GM19023 (cell line): ENCODE results near the gene ADGRA3.
A peak's percentile ranks its signal among the peaks of the same experiment; 100 is the strongest.

Experiments
- ATAC-seq: cut with Tn5 transposase; IDR thresholded peaks from one replicate; pipeline ENCODE4 v1.9.1; 2021; ENCODE audit warnings: mild to moderate bottlenecking, moderate library complexity; ENCODE audit not compliant: unreplicated experiment

ADGRA3 gene, protein sequence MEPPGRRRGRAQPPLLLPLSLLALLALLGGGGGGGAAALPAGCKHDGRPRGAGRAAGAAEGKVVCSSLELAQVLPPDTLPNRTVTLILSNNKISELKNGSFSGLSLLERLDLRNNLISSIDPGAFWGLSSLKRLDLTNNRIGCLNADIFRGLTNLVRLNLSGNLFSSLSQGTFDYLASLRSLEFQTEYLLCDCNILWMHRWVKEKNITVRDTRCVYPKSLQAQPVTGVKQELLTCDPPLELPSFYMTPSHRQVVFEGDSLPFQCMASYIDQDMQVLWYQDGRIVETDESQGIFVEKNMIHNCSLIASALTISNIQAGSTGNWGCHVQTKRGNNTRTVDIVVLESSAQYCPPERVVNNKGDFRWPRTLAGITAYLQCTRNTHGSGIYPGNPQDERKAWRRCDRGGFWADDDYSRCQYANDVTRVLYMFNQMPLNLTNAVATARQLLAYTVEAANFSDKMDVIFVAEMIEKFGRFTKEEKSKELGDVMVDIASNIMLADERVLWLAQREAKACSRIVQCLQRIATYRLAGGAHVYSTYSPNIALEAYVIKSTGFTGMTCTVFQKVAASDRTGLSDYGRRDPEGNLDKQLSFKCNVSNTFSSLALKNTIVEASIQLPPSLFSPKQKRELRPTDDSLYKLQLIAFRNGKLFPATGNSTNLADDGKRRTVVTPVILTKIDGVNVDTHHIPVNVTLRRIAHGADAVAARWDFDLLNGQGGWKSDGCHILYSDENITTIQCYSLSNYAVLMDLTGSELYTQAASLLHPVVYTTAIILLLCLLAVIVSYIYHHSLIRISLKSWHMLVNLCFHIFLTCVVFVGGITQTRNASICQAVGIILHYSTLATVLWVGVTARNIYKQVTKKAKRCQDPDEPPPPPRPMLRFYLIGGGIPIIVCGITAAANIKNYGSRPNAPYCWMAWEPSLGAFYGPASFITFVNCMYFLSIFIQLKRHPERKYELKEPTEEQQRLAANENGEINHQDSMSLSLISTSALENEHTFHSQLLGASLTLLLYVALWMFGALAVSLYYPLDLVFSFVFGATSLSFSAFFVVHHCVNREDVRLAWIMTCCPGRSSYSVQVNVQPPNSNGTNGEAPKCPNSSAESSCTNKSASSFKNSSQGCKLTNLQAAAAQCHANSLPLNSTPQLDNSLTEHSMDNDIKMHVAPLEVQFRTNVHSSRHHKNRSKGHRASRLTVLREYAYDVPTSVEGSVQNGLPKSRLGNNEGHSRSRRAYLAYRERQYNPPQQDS (N-terminal part only)

DNA sequence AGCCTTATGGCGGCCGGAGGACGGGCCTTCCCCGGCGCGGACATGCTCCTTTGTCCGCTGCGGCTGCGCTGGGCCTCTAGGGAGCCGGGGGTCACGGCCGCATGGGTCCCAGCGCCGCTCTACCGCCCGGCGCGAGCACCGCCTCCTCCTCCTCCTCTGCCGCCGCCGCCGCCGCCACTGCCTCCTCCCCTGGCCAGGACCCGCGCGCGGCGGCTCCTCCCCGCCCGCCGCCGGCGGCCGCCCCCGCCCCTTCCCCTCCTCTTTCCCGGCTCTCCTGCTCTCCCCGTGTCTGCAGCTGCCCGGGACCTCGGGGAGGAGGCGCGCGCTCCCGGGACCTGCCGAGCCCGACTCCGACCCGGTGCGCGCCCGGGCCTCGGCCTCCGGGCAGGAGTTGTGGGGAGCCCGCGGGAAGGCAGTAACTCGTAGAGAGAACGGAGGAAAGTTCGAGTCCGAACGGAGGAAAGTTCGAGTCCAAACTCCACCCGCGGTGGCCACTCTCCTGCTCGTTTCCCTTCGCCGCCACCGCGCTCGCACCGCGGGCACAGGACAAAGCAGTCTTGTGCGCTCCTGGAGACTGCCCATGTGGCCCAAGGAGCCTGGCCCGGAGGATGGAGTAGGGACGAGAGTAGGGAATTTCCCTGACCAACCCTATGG, at the start of gene ADGRA3:
Gene ADGRA3, minus strand, starts transcription at position 179 of the 654 bp plus-strand sequence. CDS start 282 bp downstream, outside the sequence.
- ATAC-seq, result peak; percentile 58

DNA sequence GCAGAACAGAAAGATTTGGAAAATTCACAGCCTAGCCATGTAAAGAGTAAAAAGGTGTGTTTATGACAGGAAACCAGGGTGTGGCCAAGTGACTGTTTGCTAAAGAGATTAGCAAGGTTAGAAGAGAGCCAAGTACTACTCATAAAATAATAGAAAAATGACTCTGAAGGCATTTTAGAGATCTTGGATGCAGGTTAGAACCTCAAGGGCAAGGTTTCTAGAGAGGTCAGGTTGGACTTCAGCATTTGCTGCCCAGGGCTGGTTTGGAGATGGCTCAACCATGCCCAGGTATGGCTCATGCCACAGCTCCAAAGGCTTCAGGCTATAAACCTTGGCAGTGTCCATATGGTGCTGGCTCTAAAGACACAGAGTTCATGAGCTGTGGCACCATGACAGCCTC, 40.6 kb upstream of the ADGRA3 start:
- no peak for ATAC-seq

DNA sequence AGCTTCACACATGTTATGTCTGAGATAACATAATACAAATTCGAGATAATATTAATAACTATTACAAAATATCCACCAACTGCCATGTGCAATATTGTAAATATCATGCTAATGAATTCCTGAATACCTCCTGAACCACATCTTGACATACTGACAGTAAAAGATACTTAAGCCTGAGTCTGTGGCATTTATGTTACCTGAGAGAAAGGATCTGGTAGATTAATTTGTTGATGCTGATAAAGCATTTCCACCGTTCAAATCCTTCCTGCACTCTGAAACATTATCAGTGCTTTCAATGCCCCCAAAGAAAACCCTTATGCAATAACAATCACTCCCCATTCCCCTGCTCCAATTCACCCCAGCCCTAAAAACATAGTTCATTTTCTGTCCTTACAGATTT, 38.8 kb upstream of the ADGRA3 start:
- ATAC-seq, result no peak

DNA sequence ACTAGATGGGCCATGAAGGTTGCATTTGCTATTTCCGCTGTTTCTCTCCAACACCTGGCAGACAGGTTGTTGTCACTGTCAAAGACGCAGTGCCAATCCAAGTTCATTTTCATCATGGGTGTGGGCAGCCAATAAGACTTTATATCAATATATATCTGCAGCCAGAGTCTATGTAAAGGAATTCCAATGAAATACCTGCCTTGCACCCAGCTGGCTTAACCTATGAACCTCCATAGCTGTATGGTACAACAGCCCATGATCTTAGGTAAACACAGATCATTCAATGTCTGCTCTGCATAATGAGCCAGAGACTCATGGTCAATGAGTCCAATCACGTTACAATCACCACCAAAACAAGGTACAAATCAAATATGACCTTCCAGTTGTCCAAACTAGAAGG, 37.7 kb upstream of the ADGRA3 start:
- ATAC-seq, result no peak

DNA sequence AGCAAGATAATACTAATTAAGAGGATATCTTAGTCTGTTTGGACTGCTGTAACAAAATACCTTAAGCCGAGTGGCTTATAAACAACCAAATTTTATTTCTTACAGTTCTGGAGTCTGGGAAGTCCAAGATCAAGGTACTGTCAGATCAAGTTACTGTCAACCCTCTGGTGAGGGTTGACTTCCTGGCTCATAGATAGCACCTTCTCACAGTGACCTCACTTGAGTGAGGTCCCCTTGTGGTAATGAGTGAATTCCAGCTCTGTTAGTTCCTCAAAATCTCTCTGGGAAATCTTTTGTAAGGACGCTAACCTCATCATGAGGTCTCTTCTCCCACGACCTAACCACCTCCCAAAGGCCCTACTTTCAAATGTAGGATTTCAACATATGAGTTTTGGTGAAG, 36.9 kb upstream of the ADGRA3 start:
- ATAC-seq, result no peak

DNA sequence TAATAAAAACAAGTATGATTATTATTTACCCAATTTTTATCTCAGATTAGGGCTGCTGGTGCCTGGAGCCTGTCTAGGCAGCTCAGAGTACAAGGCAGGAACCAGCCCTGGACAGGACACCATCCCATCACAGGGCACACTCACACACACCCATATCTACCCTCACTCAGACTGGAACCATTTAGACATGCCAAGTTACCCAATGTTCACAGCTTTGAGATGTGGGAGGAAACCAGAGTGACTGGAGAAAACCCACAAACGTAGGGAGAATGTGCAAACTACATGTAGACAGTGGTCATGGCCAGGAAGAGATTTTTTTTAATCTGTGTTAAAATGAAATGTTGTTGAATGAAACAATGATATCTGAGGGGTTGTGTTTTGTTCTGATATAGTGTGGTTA, 35.7 kb upstream of the ADGRA3 start:
- no peak for ATAC-seq

DNA sequence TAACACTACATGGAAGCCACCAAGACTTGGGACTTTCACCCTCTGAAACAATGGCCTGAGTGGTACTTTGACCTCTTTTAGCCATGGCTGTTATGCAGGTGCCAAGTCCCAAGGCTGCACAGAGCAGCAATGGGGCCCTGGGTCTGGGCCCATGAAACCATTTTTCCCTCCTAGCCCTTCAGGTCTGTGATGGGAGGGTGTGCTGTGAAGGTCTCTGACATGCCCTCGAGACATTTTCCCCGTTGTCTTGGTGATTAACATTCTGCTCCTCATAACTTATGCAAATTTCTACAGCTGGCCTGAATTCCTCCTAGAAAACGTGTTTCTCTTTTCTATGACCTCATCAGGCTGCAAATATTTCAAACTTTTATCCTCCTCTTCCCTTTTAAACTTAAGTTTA, 30.4 kb upstream of the ADGRA3 start:
- no peak for ATAC-seq

DNA sequence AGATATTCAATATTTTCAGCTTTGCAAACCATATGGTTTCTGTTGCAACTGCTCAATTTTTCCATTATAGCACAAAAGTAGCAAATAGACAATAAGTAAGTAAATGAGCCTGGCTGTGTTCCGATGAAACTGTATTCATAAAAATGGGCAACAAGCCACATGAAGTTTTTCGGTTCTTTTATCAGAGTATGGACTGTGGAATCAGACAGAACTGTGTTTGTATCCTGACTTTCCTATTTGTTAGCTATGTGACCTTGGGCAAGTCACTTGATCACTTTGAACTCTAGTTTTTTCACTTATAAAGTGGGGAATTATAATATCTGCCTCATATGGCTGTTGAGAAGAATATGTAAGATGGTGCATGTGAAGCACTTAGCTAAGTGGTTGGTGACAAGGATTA, 23.4 kb upstream of the ADGRA3 start:
- ATAC-seq, result no peak

DNA sequence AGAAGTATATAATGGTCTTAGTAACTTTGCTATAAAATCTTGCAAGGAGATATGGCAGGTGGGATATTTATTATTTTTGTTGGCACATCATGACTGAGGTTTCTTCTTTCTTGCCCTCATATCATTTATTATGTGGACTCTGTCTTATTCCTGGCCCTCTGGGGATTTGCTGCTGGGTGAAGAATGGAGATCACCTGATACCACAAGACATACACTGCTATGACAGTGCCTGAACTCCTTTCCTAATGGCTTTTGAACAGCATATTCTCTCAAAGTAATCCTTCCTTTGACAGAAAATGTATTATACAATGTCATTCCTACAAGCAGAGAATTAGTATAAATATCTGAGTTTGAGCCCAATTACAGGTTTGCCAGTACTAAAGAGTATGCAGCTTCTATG, 22.0 kb upstream of the ADGRA3 start:
- no peak for ATAC-seq

DNA sequence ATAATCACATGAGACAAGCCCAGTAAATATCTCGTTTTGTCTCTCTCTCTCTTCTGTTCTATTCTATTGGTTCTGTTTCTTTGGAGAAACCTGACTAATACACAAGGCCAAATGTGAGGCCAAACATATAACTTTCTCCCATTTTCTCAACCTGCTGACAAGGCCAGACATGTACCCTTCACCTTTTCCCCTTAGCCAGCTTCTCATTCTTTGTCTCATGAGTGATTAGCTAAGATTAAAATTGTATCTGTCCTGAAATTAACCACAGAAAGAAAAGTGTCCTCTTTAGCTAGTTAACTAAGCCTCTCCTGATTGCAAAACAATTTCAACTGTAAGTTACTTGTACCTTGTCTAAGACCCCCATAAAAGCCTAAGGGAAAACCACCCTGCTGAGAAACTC, 18.5 kb upstream of the ADGRA3 start:
- ATAC-seq, result no peak

DNA sequence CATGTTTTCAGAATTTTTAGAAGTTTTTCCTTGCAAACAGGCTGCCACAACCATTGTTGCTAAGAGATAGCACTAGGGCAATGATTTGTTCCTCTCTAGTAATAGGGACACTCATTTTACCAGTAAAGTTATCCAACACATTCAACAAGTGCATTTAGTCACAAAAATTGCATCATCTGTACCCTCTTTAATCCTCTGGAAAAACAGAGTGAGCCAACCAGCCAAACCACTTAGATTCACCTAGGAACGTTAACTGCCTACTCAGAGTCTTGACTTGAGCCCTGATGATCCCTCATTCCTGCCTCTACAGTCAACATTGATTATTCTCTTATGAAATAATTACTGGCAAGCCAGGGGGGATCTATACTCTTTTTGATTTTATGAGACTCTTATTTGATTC, 17.0 kb upstream of the ADGRA3 start:
- no peak for ATAC-seq

DNA sequence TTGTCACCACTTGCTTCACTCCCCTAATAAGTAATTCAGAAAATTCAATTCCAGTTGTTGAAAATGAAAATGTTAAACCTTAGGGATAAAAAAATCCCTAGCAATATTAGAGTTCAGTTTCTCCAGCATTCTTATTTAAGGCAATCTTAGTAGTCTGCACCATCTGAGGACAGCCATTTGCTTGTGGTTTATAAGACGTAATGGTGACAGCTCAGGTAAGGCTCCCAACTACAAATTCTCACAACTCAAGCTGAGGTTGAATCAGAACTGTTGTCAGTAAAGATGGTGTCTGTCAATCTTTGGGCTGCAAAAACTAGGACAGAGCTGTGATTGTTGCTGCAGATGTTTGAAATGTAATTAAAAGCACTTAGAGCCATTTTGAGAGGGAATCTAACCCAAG, 16.3 kb upstream of the ADGRA3 start:
- ATAC-seq, result no peak

DNA sequence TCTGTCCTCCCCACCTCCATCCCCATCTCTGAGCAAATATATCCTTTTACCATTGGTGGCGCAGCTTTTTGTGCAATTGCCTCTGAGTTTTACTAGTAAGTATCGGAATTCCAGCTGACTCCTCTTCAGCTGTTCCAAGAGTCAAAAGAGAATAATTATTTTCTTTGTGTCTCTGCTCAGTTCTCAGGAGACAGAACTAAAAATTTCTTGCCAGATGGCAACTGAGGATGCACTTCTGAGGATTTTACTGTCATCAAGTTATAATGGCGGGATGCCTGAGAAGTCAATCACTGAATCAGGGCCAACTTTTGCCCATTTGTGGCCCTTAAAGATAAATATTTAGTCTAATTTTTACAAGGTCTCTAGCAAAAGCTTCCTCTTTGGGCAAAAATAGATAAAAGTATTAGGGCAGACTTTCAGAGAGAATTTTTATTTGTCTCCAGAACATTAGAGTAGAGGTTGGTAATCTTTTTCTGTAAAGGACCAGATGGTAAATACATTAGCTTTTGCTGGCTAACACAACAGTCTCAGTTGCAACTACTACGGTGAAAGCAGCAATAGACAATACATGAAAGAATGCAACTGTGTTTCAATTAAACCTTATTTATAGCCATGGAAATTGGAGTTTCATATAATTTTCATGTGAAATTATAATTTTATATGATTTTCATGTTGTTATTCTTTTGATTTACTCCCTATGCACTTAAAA, 15.6 kb upstream of the ADGRA3 start:
- ATAC-seq, result no peak

DNA sequence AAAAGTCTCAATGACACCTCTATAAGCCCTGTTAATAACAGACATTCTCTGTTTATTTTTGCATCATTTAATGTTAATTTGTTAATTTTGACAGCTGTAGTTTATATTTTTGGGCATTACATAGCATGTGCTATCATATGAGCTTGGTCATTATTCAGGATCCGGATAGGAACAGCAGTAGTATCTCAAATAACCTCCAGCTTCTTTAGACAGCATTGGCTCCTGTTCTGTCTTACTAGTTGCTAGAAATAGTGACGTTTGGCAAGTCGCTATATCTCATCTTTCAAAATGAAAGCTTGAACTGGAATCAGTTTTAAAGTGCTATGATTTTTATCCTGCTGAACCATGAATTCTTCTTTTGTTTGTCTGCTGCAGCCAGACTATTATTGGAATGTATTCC, 9.0 kb upstream of the ADGRA3 start:
- no peak for ATAC-seq

DNA sequence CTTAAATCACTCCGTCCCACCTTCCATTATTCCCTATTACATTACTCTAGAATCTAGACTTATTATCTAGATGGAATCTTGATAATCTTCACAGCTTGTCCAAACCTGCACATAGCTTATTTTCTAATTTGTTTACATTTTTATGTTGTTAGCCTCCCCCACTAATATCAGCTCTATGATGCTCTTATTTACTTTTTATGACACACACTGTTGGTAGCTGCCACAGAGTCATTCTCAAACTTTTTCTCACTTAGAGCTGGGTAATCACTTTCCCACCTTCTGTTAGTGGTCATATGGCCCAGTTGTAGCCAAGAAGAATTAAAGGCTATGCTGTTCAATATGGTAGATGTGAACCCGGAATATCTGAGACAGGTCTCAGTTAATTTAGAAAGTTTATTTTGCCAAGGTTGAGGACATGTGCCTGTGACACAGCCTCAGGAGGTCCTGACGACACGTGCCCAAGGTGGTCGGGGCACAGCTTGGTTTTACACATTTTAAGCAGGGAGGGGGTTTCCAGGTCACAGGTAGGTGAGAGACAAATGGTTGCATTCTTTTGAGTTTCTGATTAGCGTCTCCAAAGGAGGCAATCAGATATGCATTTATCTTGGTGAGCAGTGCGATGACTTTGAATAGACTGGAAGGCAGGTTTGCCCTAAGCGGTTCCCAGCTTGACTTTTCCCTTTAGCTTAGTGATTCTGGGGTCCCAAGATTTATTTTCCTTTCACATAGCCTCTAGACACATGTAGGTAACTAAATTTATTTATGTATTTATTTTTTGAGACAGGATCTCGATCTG, 7.0 kb upstream of the ADGRA3 start:
- no peak for ATAC-seq

DNA sequence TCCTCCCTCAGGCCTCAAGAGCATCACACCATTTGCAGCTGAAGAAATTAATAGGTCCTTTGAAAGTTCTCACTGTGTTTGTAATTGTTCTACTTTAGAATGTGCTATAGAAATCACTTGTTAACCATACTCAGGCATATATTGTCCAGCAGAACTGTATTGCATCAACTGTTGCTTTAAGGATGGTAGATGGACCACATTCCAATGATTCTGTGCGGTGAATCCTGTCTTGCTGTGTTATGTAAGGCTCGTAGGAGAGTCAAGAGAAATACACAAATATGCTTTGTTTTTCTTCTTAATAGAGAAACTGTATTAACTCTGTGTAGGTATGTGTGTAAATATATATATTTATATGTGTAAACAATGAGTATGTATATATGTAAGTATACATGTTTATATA, 6.3 kb upstream of the ADGRA3 start:
- ATAC-seq, result no peak

DNA sequence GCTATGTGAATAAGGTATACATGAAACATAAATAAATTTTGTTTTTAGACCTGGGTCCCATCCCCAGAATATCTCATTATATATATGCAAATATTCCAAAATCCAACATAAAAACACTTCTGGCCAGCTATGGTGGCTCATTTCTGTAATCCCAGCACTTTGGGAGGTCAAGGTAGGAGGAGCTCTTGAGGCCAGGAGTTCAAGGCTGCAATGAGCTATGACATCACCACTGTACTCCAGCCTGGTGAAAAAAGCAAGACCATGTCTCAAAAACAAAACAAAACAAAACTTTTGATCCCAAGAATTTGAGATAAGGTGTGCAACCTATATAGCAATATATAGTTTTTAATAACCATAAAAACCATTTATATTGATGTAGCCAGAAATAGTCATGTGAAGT, 5.4 kb upstream of the ADGRA3 start:
- no peak for ATAC-seq

DNA sequence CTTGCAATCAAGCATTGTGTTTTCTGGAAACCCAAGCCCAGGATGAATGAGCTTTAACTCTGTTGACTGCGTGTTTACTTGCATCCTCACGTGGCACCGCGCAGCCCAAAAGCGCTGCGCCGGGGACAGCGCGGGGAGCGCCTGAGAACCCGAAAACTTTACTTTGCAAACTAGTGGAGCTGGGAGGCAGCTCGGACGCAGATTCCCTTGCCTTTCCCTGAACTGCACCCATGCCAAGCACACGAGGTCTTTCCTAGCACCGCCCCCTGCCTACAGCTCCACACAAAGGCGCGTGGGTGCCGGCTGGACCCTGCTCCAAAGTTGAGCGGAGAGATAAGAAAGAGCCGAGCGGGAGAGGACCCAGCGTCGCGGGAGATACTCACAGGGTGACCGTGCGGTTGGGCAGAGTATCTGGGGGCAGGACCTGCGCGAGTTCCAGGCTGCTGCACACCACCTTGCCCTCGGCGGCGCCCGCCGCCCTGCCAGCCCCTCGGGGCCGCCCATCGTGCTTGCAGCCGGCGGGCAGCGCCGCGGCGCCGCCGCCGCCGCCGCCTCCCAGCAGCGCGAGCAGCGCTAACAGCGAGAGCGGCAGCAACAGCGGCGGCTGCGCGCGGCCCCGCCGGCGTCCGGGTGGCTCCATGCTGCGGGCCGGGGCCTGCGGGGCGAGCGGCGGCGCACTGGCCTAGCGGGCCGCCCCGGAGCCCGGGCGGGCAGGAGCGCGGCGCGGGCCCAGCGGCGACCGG, 550 bp downstream of the ADGRA3 start:
- ATAC-seq, result peak; percentile 31

DNA sequence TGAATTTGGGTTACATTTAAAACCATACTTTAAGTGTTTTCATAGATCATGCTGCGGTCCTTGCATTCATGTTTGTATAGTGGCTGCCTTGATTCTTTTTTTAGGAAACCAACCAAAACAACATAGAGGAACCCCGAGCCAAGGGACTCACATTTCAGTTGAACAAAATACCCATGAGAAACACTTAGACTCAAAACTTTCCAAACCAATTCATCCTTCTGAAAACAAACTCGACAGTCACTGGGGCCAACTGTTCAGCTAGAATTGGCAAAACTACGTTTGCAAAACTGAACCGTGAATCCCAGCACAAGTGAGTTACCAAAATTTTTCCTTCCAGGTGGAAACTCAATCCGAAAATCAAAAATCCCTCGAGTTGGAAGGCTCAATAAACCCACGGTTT, 1.4 kb downstream of the ADGRA3 start:
- ATAC-seq, result no peak
